ENCODE results near the gene RMND1.
A peak's percentile ranks its signal among the peaks of the same experiment; 100 is the strongest.

Gene RMND1

DNA sequence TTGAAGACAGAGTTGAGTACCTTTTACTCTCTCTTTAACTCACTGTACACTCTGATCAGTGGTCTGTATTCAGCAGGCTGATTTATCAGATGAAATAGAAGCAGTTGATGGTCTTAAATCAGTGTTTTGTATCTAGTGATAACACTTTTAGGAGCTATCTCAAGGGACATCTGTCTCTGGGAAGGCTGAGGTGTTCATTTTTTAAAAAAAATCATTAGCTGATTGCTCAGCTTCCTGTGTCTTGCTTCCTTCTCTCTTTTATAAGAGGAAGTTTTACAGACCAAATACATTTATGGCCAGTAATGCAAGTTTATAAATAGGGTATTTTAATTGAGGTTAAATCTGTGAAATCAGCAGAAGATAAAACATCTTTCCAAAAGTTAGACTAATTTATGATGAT is 29.9 kb upstream of the RMND1 start:
- H3K4me3 ChIP-seq (ENCODE audit: low read depth, low read length): no peak overlapping the region
- TF ChIP-seq, protein P1, sequence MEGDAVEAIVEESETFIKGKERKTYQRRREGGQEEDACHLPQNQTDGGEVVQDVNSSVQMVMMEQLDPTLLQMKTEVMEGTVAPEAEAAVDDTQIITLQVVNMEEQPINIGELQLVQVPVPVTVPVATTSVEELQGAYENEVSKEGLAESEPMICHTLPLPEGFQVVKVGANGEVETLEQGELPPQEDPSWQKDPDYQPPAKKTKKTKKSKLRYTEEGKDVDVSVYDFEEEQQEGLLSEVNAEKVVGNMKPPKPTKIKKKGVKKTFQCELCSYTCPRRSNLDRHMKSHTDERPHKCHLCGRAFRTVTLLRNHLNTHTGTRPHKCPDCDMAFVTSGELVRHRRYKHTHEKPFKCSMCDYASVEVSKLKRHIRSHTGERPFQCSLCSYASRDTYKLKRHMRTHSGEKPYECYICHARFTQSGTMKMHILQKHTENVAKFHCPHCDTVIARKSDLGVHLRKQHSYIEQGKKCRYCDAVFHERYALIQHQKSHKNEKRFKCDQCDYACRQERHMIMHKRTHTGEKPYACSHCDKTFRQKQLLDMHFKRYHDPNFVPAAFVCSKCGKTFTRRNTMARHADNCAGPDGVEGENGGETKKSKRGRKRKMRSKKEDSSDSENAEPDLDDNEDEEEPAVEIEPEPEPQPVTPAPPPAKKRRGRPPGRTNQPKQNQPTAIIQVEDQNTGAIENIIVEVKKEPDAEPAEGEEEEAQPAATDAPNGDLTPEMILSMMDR (IDR thresholded peaks at IDR 0.05): no peak
- no peaks in the 10 kb centered on the region for H3K9me3 ChIP-seq (ENCODE audit: control insufficient read depth, low read length)
- no peaks in the 10 kb centered on the region for H3K4me1 ChIP-seq
- H3K4me2 ChIP-seq (ENCODE audit: low read length): no peak overlapping the region
- no peak overlapping the region for H3K27ac ChIP-seq
- H3K36me3 ChIP-seq (ENCODE audit: control insufficient read depth, insufficient read depth, low read length): no peaks in the 10 kb centered on the region
- no peaks in the 10 kb centered on the region for H3K27me3 ChIP-seq (ENCODE audit: control insufficient read depth, insufficient read depth, low read length)
- no peak overlapping the region for H3K9ac ChIP-seq
- no peak overlapping the region for H2AFZ ChIP-seq
- no peaks in the 10 kb centered on the region for H3K79me2 ChIP-seq

- no peaks in the 10 kb centered on the region for H3K79me2 ChIP-seq
- TF ChIP-seq, protein P1 (IDR thresholded peaks at IDR 0.05): no peak
- no peak overlapping the region for H3K27ac ChIP-seq
- no peak overlapping the region for H3K4me3 ChIP-seq (ENCODE audit: low read depth, low read length)
- H3K4me2 ChIP-seq (ENCODE audit: low read length): no peak overlapping the region
- no peaks in the 10 kb centered on the region for H3K9me3 ChIP-seq (ENCODE audit: control insufficient read depth, low read length)
- no peak overlapping the region for H2AFZ ChIP-seq
- no peaks in the 10 kb centered on the region for H3K36me3 ChIP-seq (ENCODE audit: control insufficient read depth, insufficient read depth, low read length)
- no peaks in the 10 kb centered on the region for H3K4me1 ChIP-seq
- H3K27me3 ChIP-seq (ENCODE audit: control insufficient read depth, insufficient read depth, low read length): no peaks in the 10 kb centered on the region
- no peak overlapping the region for H3K9ac ChIP-seq
Measured at GRCh38 chr6:151478670-151479069, 26.7 kb upstream of the RMND1 start.

- no peaks in the 10 kb centered on the region for H3K9me3 ChIP-seq (ENCODE audit: control insufficient read depth, low read length)
- no peaks in the 10 kb centered on the region for H3K4me1 ChIP-seq
- H3K27me3 ChIP-seq (ENCODE audit: control insufficient read depth, insufficient read depth, low read length): no peaks in the 10 kb centered on the region
- no peak overlapping the region for H3K4me2 ChIP-seq (ENCODE audit: low read length)
- no peaks in the 10 kb centered on the region for H3K36me3 ChIP-seq (ENCODE audit: control insufficient read depth, insufficient read depth, low read length)
- no peak overlapping the region for H2AFZ ChIP-seq
- H3K27ac ChIP-seq: no peak overlapping the region
- H3K79me2 ChIP-seq: no peaks in the 10 kb centered on the region
- H3K9ac ChIP-seq: no peak overlapping the region
- TF ChIP-seq, protein P1 (IDR thresholded peaks at IDR 0.05): no peak
- no peak overlapping the region for H3K4me3 ChIP-seq (ENCODE audit: low read depth, low read length)
Measured at GRCh38 chr6:151477726-151478125, 25.8 kb upstream of the RMND1 start.

- H3K79me2 ChIP-seq: no peaks in the 10 kb centered on the region
- no peaks in the 10 kb centered on the region for H3K9me3 ChIP-seq (ENCODE audit: control insufficient read depth, low read length)
- TF ChIP-seq, protein P1 (IDR thresholded peaks at IDR 0.05): peak; percentile 87
- H3K27me3 ChIP-seq (ENCODE audit: control insufficient read depth, insufficient read depth, low read length): no peaks in the 10 kb centered on the region
- peak overlapping the region; percentile 80 for H2AFZ ChIP-seq
- no peaks in the 10 kb centered on the region for H3K36me3 ChIP-seq (ENCODE audit: control insufficient read depth, insufficient read depth, low read length)
- H3K9ac ChIP-seq: no peak overlapping the region
- no peak overlapping the region for H3K4me3 ChIP-seq (ENCODE audit: low read depth, low read length)
- H3K4me2 ChIP-seq (ENCODE audit: low read length): peak overlapping the region; percentile 25
- H3K4me1 ChIP-seq: no peaks in the 10 kb centered on the region
- peak overlapping the region; percentile 10 for H3K27ac ChIP-seq
Measured at GRCh38 chr6:151475653-151476523, 24.0 kb upstream of the RMND1 start.

DNA sequence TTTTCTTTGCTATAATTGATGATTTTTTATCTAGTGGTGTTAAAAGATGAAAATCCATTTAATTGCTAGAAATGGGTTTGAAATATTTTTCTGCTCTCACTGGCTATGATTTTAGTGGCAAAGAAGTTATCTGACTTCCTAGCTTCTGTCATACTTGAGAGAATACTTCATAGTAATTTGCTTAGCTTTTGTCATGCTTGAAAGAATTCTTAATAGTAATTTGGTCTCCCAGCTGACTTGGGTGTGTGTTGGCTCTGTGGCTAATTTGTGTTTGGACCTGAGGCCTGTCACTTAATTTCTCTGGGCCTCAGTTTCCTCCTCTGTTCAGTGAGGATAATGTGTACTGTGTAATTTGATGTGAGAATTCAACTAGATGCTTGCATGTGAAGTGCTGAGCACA is 12.8 kb upstream of the RMND1 start:
- Histone ChIP-seq H3K4me1 (no peaks in the 10 kb centered on the region), H3K4me3 (ENCODE audit: low read depth, low read length) (no peak overlapping the region), H3K9me3 (ENCODE audit: control insufficient read depth, low read length) (no peaks in the 10 kb centered on the region), H3K27me3 (ENCODE audit: control insufficient read depth, insufficient read depth, low read length) (no peaks in the 10 kb centered on the region), H2AFZ (no peak overlapping the region), H3K27ac (no peak overlapping the region), H3K79me2 (no peaks in the 10 kb centered on the region), H3K9ac (no peak overlapping the region), H3K4me2 (ENCODE audit: low read length) (no peak overlapping the region), H3K36me3 (ENCODE audit: control insufficient read depth, insufficient read depth, low read length) (no peaks in the 10 kb centered on the region)
- TF ChIP-seq, protein P1 (IDR thresholded peaks at IDR 0.05): no peak

Measured in parathyroid adenoma (tissue), 2 donors.